ENCODE measurements around the gene HINT3. TPM values are rescaled to one million over a fixed set of nuclear protein-coding genes. Genes with fewer than 3 reads are reported as not detected.

HINT3 gene
- total RNA-seq, 2 experiments from 2014 or later = 10.4 TPM

DNA sequence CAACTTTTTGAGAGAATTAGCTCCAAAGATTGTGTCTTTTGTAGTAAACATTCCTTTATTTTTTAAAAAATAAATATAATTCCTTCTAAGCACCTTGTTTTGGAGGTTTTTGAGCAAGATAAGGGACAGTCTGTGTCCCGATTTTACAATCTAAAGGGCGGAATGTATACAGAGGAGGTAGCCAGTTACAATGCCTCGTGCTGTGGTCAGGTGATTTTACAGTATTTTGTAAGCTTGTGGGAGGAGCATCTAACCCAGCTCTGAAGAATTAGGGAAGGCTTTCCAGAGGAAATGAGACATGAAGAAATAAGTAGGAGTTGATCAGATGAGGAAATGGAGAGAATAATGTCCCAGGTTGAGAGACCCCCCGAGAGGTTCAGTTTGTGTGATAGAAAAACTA is 1.3 kb downstream of the HINT3 start:
- H3K9me3 Mint-ChIP-seq = no peaks in the 10 kb centered on the region
- peaks cover 5% of the 10 kb centered on the region for H3K36me3 Mint-ChIP-seq (ENCODE audit: low read depth)
- intact Hi-C loops (cut with DNase I, micrococcal nuclease) = loop anchor here (1.0 to 5.0 kb wide), 5 partner anchors 41 to 646 kb away; no protein-coding TSS in a partner anchor
- TF ChIP-seq, protein P1, sequence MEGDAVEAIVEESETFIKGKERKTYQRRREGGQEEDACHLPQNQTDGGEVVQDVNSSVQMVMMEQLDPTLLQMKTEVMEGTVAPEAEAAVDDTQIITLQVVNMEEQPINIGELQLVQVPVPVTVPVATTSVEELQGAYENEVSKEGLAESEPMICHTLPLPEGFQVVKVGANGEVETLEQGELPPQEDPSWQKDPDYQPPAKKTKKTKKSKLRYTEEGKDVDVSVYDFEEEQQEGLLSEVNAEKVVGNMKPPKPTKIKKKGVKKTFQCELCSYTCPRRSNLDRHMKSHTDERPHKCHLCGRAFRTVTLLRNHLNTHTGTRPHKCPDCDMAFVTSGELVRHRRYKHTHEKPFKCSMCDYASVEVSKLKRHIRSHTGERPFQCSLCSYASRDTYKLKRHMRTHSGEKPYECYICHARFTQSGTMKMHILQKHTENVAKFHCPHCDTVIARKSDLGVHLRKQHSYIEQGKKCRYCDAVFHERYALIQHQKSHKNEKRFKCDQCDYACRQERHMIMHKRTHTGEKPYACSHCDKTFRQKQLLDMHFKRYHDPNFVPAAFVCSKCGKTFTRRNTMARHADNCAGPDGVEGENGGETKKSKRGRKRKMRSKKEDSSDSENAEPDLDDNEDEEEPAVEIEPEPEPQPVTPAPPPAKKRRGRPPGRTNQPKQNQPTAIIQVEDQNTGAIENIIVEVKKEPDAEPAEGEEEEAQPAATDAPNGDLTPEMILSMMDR (IDR thresholded peaks at IDR 0.05) = no peak
- H3K27me3 Mint-ChIP-seq = no peaks in the 10 kb centered on the region
- DNase-seq = peak in 3 of 14 experiments; percentile 12 to 44 (median 40)
- Histone ChIP-seq H3K9me3 (ENCODE audit: control insufficient read depth in 1 of 2, insufficient read depth in 1 of 2, low read length in 2 of 2) (no peaks in the 10 kb centered on the region), H3K27ac (ENCODE audit: low read depth in 1 of 2, low read length in 2 of 2) (no peak overlapping the region), H3K4me1 (ENCODE audit: insufficient read depth, low read length) (peaks cover 15% of the 10 kb centered on the region), H3K27me3 (ENCODE audit: control insufficient read depth in 1 of 2, insufficient read depth in 2 of 2, low read length in 2 of 2) (no peaks in the 10 kb centered on the region), H3K36me3 (ENCODE audit: insufficient read depth, low read length) (peaks cover 5% of the 10 kb centered on the region), H3K4me3 (ENCODE audit: low read length) (peak overlapping the region; percentile 86)
- H3K27ac Mint-ChIP-seq = no peak overlapping the region
- peaks cover 28% of the 10 kb centered on the region for H3K4me1 Mint-ChIP-seq (ENCODE audit: low read depth)
- no peak overlapping the region for H3K4me3 Mint-ChIP-seq
- no peak for ATAC-seq (ENCODE audit: poor library complexity)
- CTCF ChIA-PET = interaction anchor here (1.0 to 2.6 kb wide), 6 partner anchors 16 to 207 kb away, joined by 4 to 50 read pairs (median 18); partner anchors contain the start of gene NCOA7
- POLR2A ChIA-PET = interaction anchor here (3.0 to 3.4 kb wide), 3 partner anchors 28 to 178 kb away, joined by 61 to 128 read pairs (median 78); partner anchors contain the start of genes NCOA7 and TRMT11

- no peaks in the 10 kb centered on the region for H3K27me3 ChIP-seq (ENCODE audit: control insufficient read depth in 1 of 2, insufficient read depth in 2 of 2, low read length in 2 of 2)
- H3K4me1 ChIP-seq (ENCODE audit: insufficient read depth, low read length) = peaks cover 15% of the 10 kb centered on the region
- TF ChIP-seq, protein P1 (IDR thresholded peaks at IDR 0.05) = no peak
- DNase-seq (no peak), ATAC-seq (ENCODE audit: poor library complexity) (no peak)
- no peak overlapping the region for H3K27ac ChIP-seq (ENCODE audit: low read depth in 1 of 2, low read length in 2 of 2)
- H3K4me1 Mint-ChIP-seq (ENCODE audit: low read depth) = peaks cover 39% of the 10 kb centered on the region
- H3K27me3 Mint-ChIP-seq = no peaks in the 10 kb centered on the region
- H3K4me3 ChIP-seq (ENCODE audit: low read length) = no peak overlapping the region
- no peaks in the 10 kb centered on the region for H3K9me3 ChIP-seq (ENCODE audit: control insufficient read depth in 1 of 2, insufficient read depth in 1 of 2, low read length in 2 of 2)
- H3K36me3 Mint-ChIP-seq (ENCODE audit: low read depth) = peaks cover 5% of the 10 kb centered on the region
- H3K4me3 Mint-ChIP-seq = no peak overlapping the region
- no peak overlapping the region for H3K27ac Mint-ChIP-seq
- peaks cover 7% of the 10 kb centered on the region for H3K36me3 ChIP-seq (ENCODE audit: insufficient read depth, low read length)
- CTCF ChIA-PET = no interaction called here
- intact Hi-C loops (cut with DNase I, micrococcal nuclease) = loop anchor here (2.0 to 5.0 kb wide), 3 partner anchors 42 to 647 kb away; no protein-coding TSS in a partner anchor
- POLR2A ChIA-PET = interaction anchor here (1.6 kb wide), 1 partner anchor 168 kb away, joined by 8 read pairs; the partner anchor contains the start of gene NCOA7
- no peaks in the 10 kb centered on the region for H3K9me3 Mint-ChIP-seq
Observed at GRCh38 chr6:125959041-125959440, 2.5 kb downstream of the HINT3 start.

GRCh38 chr6:125961117-125961516 is 4.5 kb downstream of the HINT3 start:
- H3K4me1 Mint-ChIP-seq (ENCODE audit: low read depth) = peaks cover 49% of the 10 kb centered on the region
- Histone ChIP-seq H3K27ac (ENCODE audit: low read depth in 1 of 2, low read length in 2 of 2) (no peak overlapping the region), H3K4me1 (ENCODE audit: insufficient read depth, low read length) (peaks cover 15% of the 10 kb centered on the region), H3K36me3 (ENCODE audit: insufficient read depth, low read length) (peaks cover 9% of the 10 kb centered on the region), H3K4me3 (ENCODE audit: low read length) (no peak overlapping the region), H3K27me3 (ENCODE audit: control insufficient read depth in 1 of 2, insufficient read depth in 2 of 2, low read length in 2 of 2) (no peaks in the 10 kb centered on the region), H3K9me3 (ENCODE audit: control insufficient read depth in 1 of 2, insufficient read depth in 1 of 2, low read length in 2 of 2) (no peaks in the 10 kb centered on the region)
- H3K36me3 Mint-ChIP-seq (ENCODE audit: low read depth) = peaks cover 6% of the 10 kb centered on the region
- no peak overlapping the region for H3K27ac Mint-ChIP-seq
- DNase-seq (no peak), ATAC-seq (ENCODE audit: poor library complexity) (no peak)
- H3K27me3 Mint-ChIP-seq = no peaks in the 10 kb centered on the region
- POLR2A ChIA-PET = no interaction called here
- no peak overlapping the region for H3K4me3 Mint-ChIP-seq
- CTCF ChIA-PET = no interaction called here
- H3K9me3 Mint-ChIP-seq = no peaks in the 10 kb centered on the region
- intact Hi-C loops (cut with DNase I, micrococcal nuclease) = no loop called here
- TF ChIP-seq, protein P1 (IDR thresholded peaks at IDR 0.05) = no peak

Data from CD4-positive, alpha-beta T cell (primary cell).